ENCODE measurements around the gene RAB44. TPM values are rescaled to one million over a fixed set of nuclear protein-coding genes. Genes with fewer than 3 reads are reported as not detected.
A peak's percentile ranks its signal among the peaks of the same experiment; 100 is the strongest.

Gene RAB44
- total and polyA plus RNA-seq, 2 of the 13 experiments (the other 11 are each of a cell fraction or from before 2014, with no cell fraction given): not detected

DNA sequence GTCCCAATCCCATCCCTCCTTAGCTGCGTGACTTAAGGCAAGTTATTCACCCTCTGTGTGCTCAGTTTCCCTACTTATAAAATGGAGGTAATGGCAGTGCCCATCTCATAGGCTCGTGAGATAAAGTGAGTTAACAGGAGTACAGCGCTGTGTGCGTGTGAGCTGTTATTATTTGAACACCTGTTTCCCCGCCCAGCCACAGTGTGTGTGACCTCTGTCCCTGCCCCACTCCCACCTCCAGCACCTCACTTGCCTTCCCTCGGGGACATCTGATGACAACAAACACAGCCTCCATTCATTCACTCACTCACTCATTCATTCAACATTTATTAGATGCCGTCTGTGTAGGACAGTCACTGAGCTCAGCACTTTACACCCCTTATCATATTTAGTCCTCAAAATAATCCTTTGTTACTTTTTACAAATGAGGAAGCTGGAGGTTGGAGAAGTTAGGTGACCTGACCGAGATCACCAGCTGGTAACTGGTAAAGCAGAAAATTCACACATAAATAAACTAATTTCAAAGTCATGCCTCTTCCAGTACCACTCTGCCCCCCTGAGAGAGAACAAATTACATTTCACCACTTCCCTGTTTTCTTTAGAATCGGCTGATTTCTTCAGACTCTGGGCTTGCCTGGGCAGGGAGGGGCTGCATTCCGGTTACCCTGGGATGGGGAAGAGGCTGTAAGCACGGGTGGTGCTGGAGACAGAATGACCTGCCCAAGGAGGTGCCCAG lies 83.0 kb downstream of the RAB44 start:
- intact Hi-C loops (cut with micrococcal nuclease; ENCODE audit: unreplicated experiment) (no loop called here), in situ Hi-C loops (cut with HindIII; ENCODE audit: extremely low pct_ligation_motif_present, low pct_unique_long_range_greater_than_20kb) (no loop called here)
- FAIRE-seq (peak; percentile 8), DNase-seq (ENCODE audit: low spot score) (peak; percentile 18), ATAC-seq (peak; percentile 59)
- CTCF ChIA-PET (ENCODE audit: low intra/inter-chr PET ratio, low total read pairs): no interaction called here
- H3K9me3 ChIP-seq (ENCODE audit: low read length): no peaks in the 10 kb centered on the region
- POLR2A ChIA-PET: no interaction called here
- H3K79me2 ChIP-seq (ENCODE audit: insufficient read depth, low read length): no peaks in the 10 kb centered on the region
- no TSS peak for BruUV-seq (replicated peaks)
- no peak overlapping the region for H2AFZ ChIP-seq (ENCODE audit: low read length)
- no peaks in the 10 kb centered on the region for H4K20me1 ChIP-seq (ENCODE audit: insufficient read depth, low read length)
- no peak overlapping the region for H3K9ac ChIP-seq (ENCODE audit: insufficient read depth, low read depth, low read length)
- WGBS (ENCODE audit: low lambda C conversion rate): 1% methylated on average over 11 of the region's 11 CpGs
- H3K4me1 ChIP-seq (ENCODE audit: insufficient read depth, low read length): peaks cover 12% of the 10 kb centered on the region
- H3K4me2 ChIP-seq (ENCODE audit: low read depth, low read length): peak overlapping the region; percentile 71
- H3K36me3 ChIP-seq (replicated peaks in 1 of 2; ENCODE audit: control insufficient read depth in 1 of 2, insufficient read depth in 2 of 2, low read length in 2 of 2): no peaks in the 10 kb centered on the region
- no peak overlapping the region for H3K27ac ChIP-seq (ENCODE audit: extremely low read length, insufficient read depth, low read length)
- no peak overlapping the region; a peak in 1 of 6 replicates for H3K4me3 ChIP-seq (replicated peaks in 1 of 3; ENCODE audit: insufficient read depth in 1 of 3, low read depth in 2 of 3, low read length in 3 of 3)
- H3K27me3 ChIP-seq (ENCODE audit: control insufficient read depth in 1 of 2, insufficient read depth in 2 of 2, low read length in 2 of 2): peaks cover 14 to 72% of the 10 kb centered on the region in 2 experiments; a peak in 4 of 5 replicates
- TF ChIP-seq FOSL2 (CRISPR knock-in tag; IDR thresholded peaks at IDR 0.05): no peak
- no peak for TF ChIP-seq EZH2 (conservative IDR thresholded peaks at IDR 0.05; ENCODE audit: low read depth, low read length)
- no peak for TF ChIP-seq KLF9 (CRISPR knock-in tag; IDR thresholded peaks at IDR 0.05; ENCODE audit: low read depth)
- TF ChIP-seq, protein P1, sequence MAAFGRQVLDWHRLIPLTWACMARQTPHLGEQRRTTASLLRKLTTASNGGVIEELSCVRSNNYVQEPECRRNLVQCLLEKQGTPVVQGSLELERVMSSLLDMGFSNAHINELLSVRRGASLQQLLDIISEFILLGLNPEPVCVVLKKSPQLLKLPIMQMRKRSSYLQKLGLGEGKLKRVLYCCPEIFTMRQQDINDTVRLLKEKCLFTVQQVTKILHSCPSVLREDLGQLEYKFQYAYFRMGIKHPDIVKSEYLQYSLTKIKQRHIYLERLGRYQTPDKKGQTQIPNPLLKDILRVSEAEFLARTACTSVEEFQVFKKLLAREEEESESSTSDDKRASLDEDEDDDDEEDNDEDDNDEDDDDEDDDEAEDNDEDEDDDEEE (CRISPR knock-in tag; IDR thresholded peaks at IDR 0.05): no peak
- TF ChIP-seq, protein P2, sequence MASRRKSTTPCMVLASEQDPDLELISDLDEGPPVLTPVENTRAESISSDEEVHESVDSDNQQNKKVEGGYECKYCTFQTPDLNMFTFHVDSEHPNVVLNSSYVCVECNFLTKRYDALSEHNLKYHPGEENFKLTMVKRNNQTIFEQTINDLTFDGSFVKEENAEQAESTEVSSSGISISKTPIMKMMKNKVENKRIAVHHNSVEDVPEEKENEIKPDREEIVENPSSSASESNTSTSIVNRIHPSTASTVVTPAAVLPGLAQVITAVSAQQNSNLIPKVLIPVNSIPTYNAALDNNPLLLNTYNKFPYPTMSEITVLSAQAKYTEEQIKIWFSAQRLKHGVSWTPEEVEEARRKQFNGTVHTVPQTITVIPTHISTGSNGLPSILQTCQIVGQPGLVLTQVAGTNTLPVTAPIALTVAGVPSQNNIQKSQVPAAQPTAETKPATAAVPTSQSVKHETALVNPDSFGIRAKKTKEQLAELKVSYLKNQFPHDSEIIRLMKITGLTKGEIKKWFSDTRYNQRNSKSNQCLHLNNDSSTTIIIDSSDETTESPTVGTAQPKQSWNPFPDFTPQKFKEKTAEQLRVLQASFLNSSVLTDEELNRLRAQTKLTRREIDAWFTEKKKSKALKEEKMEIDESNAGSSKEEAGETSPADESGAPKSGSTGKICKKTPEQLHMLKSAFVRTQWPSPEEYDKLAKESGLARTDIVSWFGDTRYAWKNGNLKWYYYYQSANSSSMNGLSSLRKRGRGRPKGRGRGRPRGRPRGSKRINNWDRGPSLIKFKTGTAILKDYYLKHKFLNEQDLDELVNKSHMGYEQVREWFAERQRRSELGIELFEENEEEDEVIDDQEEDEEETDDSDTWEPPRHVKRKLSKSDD (CRISPR knock-in tag; IDR thresholded peaks at IDR 0.05; ENCODE audit: low read depth): no peak
- no peak for TF ChIP-seq DZIP1 (CRISPR knock-in tag; IDR thresholded peaks at IDR 0.05)
- peak; percentile 69; the same call in 1 of the 2 replicates for TF ChIP-seq TFAP4 (IDR thresholded peaks at IDR 0.05; ENCODE audit: borderline replicate concordance, low read depth)
